K562 (cell line): ENCODE data around the gene DNAJC30. TPM values are rescaled to one million over a fixed set of nuclear protein-coding genes. Genes with fewer than 3 reads are reported as not detected.

Source experiments
- ARHGAP35 ChIP-seq: fragments of 450-650 bp; IDR thresholded peaks from 2 replicates; pipeline ENCODE4 v1.6.1; 2018; ENCODE audit not compliant: partially characterized antibody
- BHLHE40 ChIP-seq: IDR thresholded peaks from 2 replicates; pipeline ENCODE4 v1.6.1; 2011; ENCODE audit warnings: low read length, improper control_type of control experiment
- CBFA2T3 ChIP-seq: fragments of 450-650 bp; IDR thresholded peaks from 2 replicates; pipeline ENCODE4 v1.6.1; 2017
- CBX3 ChIP-seq, 2 experiments: IDR thresholded peaks; 1 replicate in 1 of 2; 2 replicates in 1 of 2; pipeline ENCODE4 v1.6.1; 2012; ENCODE audit warnings: inconsistent platforms in 2 of 2, low read length in 2 of 2, borderline replicate concordance in 1 of 2, control low read depth in 1 of 2
- EP400 ChIP-seq: fragments of 450-650 bp; IDR thresholded peaks from 2 replicates; pipeline ENCODE4 v1.6.1; 2017; ENCODE audit warnings: antibody characterized with exemption, mild to moderate bottlenecking, moderate library complexity
- ETV1 ChIP-seq: fragments of 450-650 bp; conservative IDR thresholded peaks from 2 replicates; pipeline ENCODE4 v1.6.1; 2016; ENCODE audit warnings: missing genetic modification characterization, control low read depth, low read depth, missing compliant biosample characterization
- FOXJ2 ChIP-seq: fragments of 200-800 bp; sonication (Bioruptor generic); IDR thresholded peaks from 2 replicates; pipeline ENCODE4 v1.6.1; 2016; ENCODE audit warnings: missing genetic modification characterization, missing compliant biosample characterization
- HDAC2 ChIP-seq: fragments of 450-650 bp; IDR thresholded peaks from 2 replicates; pipeline ENCODE4 v1.6.1; 2016; ENCODE audit warnings: mild to moderate bottlenecking
- L3MBTL2 ChIP-seq: fragments of 450-650 bp; IDR thresholded peaks from 2 replicates; pipeline ENCODE4 v1.6.1; 2016; ENCODE audit warnings: mild to moderate bottlenecking, moderate library complexity
- MAFF ChIP-seq: IDR thresholded peaks from 2 replicates; pipeline ENCODE4 v1.6.1; 2012; ENCODE audit warnings: low read length, improper control_type of control experiment
- POLR2AphosphoS5 ChIP-seq: IDR thresholded peaks from 2 replicates; pipeline ENCODE4 v1.6.1; 2011; ENCODE audit warnings: mild to moderate bottlenecking, low read depth, low read length, moderate library complexity; ENCODE audit not compliant: control insufficient read depth, insufficient read depth
- POLR2G ChIP-seq: fragments of 200-400 bp; formaldehyde crosslinking; IDR thresholded peaks from 2 replicates; pipeline ENCODE4 v1.6.1; 2017; ENCODE audit warnings: low read depth, mild to moderate bottlenecking, antibody characterized with exemption, low read length, moderate library complexity
- RB1 ChIP-seq: fragments of 450-650 bp; IDR thresholded peaks from 2 replicates; pipeline ENCODE4 v1.6.1; 2017; ENCODE audit warnings: low read depth, mild to moderate bottlenecking
- SMARCA5 ChIP-seq: fragments of 450-650 bp; IDR thresholded peaks from 2 replicates; pipeline ENCODE4 v1.6.1; 2016
- TAF7 ChIP-seq: fragments of 450-650 bp; IDR thresholded peaks from 2 replicates; pipeline ENCODE4 v1.6.1; 2016; ENCODE audit warnings: missing genetic modification characterization, missing compliant biosample characterization
- TBP ChIP-seq: optimal IDR thresholded peaks from 2 replicates; pipeline ENCODE3; 2011; ENCODE audit warnings: low read depth, low read length, improper control_type of control experiment
- ZKSCAN1 ChIP-seq: fragments of 150-350 bp; IDR thresholded peaks from 2 replicates; pipeline ENCODE4 v1.6.1; 2016; ENCODE audit warnings: low read depth, low read length
- ZNF140 ChIP-seq: fragments of 250-450 bp; sonication (Bioruptor Pico); IDR thresholded peaks from 2 replicates; pipeline ENCODE4 v1.8.0; 2021; ENCODE audit warnings: moderate library complexity, mild to moderate bottlenecking, inconsistent platforms
- ZNF589 ChIP-seq: fragments of 200-800 bp; sonication (Bioruptor generic); IDR thresholded peaks from 2 replicates; pipeline ENCODE4 v1.6.1; 2016; ENCODE audit warnings: low read depth, missing genetic modification characterization, missing compliant biosample characterization
- polyA plus RNA-seq, 8 experiments: library from polyadenylated mRNA; depleted of rRNA in 4 of 8; stranded (reverse) in 5 of 8; unstranded in 3 of 8; fragments of >200 nt; fragmentation: Nextera tagmentation in 2 of 8; fragmentation: Illumina TruSeq in 1 of 8; extraction: Ambion mirVana in 2 of 8; extraction: Trizol in 1 of 8; gene quantifications; 2 replicates each; pipeline versions ENCODE4 v1.2.1 to v1.2.3, GENCODE V29; 2011 to 2014; ENCODE audit warnings: inconsistent platforms in 1 of 8, missing spikeins in 1 of 8
- total RNA-seq, 7 experiments: library from RNA; depleted of rRNA in 6 of 7; stranded (reverse); fragments of >200 nt in 6 of 7; fragmentation: Illumina TruSeq in 2 of 7; extraction: Trizol in 2 of 7; gene quantifications; 2 replicates each; pipeline versions ENCODE4 v1.2.1 to v1.2.3, GENCODE V29; 2011 to 2021; ENCODE audit warnings: low replicate concordance in 1 of 7
- TF ChIP-seq, protein P1 (sequence below), 2 experiments: fragments of 450-650 bp in 1 of 2; sonication (generic) in 1 of 2; formaldehyde crosslinking in 1 of 2; IDR thresholded peaks in 1 of 2; conservative IDR thresholded peaks in 1 of 2; 2 replicates each; pipeline versions ENCODE4 v1.6.1 to v1.8.1; 2016 to 2023; ENCODE audit warnings: mild to moderate bottlenecking in 2 of 2, moderate library complexity in 2 of 2, inconsistent platforms in 1 of 2, missing genetic modification reagents in 1 of 2
- TF ChIP-seq, protein P2 (sequence below): fragments of 250-450 bp; sonication (Bioruptor Pico); IDR thresholded peaks from 2 replicates; pipeline ENCODE4 v1.4.0; 2020; ENCODE audit warnings: mild to moderate bottlenecking, moderate library complexity
- TF ChIP-seq, protein P3 (sequence below), 3 experiments: fragments of 200-800 bp in 1 of 3; sonication (Bioruptor generic) in 1 of 3; sonication (generic) in 1 of 3; formaldehyde crosslinking in 1 of 3; IDR thresholded peaks; 2 replicates each; pipeline versions ENCODE4 v1.6.1 to v1.8.0; 2016 to 2022; ENCODE audit warnings: mild to moderate bottlenecking in 2 of 3, missing compliant biosample characterization in 2 of 3, missing genetic modification characterization in 2 of 3, missing genetic modification reagents in 1 of 3

The DNAJC30 gene
- total and polyA plus RNA-seq, 9 of the 15 experiments (the other 6 are each of a cell fraction or from before 2014, with no cell fraction given), result 1.1 to 11.3 (median 4.6) TPM

DNA sequence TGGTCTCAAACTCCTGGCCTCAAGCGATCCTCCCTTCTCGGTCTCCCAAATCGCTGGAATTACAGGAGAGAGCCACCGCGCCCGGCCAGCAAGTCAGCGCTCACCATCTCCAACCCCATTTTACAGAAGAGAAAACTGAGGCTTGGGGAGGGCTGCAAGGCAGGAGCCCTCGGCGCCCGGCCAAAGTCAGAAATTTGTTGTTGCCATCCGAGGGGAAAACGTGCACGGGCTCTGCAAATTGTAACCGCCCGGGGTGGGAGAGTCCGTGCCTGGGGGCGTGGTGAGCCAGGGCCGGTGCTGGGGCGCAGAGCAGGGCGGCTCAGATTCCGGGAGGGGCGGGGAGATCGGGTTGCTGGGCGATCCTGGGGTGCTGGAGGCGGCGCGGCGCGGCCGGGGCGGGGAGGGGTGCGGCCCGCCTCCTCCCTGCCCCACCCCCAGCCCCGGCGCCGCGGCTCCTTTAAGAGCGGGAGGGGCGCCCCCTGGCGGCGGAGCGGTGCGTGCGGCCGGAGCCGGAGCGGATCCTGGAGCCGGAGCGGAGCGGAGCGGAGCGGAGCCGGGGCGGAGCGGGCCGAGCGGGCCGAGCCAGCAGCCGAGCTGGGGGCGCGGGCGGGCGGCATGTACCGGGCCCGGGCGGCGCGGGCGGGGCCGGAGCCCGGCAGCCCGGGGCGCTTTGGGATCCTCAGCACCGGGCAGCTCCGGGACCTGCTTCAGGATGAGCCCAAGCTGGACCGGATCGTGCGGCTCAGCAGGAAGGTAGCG lies 15.7 kb downstream of the DNAJC30 start, which contains the start of gene VPS37D (continued):
- TF ChIP-seq ZNF589 (no peak), MAFF (no peak), POLR2AphosphoS5 (no peak), HDAC2 (peak; percentile 100), CBX3 (IDR thresholded peaks at IDR 0.05; ENCODE audit: borderline replicate concordance in 1 of 2, low read length in 2 of 2) (peak in 1 of 2 experiments; percentile 91; a peak in 2 of 3 replicates), ARHGAP35 (no peak), EP400 (no peak), RB1 (peak; percentile 98), ZKSCAN1 (0 out of 2 replicates have a peak, but pooled peaks have one; percentile 14), TAF7 (tag) (no peak), POLR2G (peak; percentile 58; the same call in 1 of the 2 replicates), ETV1 (peak; percentile 48; the same call in 1 of the 2 replicates), SMARCA5 (peak; percentile 99), CBFA2T3 (no peak), BHLHE40 (peak; percentile 77), TBP (peak; percentile 87), FOXJ2 (peak; percentile 35; the same call in 1 of the 2 replicates), L3MBTL2 (peak; percentile 58), ZNF140 (CRISPR knock-in tag) (no peak)
- TF ChIP-seq, protein P1, sequence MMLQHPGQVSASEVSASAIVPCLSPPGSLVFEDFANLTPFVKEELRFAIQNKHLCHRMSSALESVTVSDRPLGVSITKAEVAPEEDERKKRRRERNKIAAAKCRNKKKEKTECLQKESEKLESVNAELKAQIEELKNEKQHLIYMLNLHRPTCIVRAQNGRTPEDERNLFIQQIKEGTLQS (IDR thresholded peaks at IDR 0.05), result 0 out of 2 replicates have a peak, but pooled peaks have one; percentile 7
- TF ChIP-seq, protein P1 (CRISPR knock-in tag; conservative IDR thresholded peaks at IDR 0.05), result 0 out of 2 replicates have a peak, but pooled peaks have one; percentile 48
- TF ChIP-seq, protein P2, sequence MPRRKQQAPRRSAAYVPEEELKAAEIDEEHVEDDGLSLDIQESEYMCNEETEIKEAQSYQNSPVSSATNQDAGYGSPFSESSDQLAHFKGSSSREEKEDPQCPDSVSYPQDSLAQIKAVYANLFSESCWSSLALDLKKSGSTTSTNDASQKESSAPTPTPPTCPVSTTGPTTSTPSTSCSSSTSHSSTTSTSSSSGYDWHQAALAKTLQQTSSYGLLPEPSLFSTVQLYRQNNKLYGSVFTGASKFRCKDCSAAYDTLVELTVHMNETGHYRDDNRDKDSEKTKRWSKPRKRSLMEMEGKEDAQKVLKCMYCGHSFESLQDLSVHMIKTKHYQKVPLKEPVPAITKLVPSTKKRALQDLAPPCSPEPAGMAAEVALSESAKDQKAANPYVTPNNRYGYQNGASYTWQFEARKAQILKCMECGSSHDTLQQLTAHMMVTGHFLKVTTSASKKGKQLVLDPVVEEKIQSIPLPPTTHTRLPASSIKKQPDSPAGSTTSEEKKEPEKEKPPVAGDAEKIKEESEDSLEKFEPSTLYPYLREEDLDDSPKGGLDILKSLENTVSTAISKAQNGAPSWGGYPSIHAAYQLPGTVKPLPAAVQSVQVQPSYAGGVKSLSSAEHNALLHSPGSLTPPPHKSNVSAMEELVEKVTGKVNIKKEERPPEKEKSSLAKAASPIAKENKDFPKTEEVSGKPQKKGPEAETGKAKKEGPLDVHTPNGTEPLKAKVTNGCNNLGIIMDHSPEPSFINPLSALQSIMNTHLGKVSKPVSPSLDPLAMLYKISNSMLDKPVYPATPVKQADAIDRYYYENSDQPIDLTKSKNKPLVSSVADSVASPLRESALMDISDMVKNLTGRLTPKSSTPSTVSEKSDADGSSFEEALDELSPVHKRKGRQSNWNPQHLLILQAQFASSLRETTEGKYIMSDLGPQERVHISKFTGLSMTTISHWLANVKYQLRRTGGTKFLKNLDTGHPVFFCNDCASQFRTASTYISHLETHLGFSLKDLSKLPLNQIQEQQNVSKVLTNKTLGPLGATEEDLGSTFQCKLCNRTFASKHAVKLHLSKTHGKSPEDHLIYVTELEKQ (CRISPR knock-in tag), result no peak
- TF ChIP-seq, protein P3, sequence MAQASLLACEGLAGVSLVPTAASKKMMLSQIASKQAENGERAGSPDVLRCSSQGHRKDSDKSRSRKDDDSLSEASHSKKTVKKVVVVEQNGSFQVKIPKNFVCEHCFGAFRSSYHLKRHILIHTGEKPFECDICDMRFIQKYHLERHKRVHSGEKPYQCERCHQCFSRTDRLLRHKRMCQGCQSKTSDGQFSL (CRISPR knock-in tag; IDR thresholded peaks at IDR 0.05), result no peak
- TF ChIP-seq, protein P3 (tag; IDR thresholded peaks at IDR 0.05), result 0 out of 4 replicates have a peak, but pooled peaks of 1 of the 2 experiments have one; percentile 41
